GM23338 (cell line): ENCODE data around the gene GNPTAB.

ENCODE experiments used
- CREB1 ChIP-seq: fragments of 250-450 bp; sonication (Bioruptor Pico); IDR thresholded peaks from 2 replicates; pipeline ENCODE4 v1.5.0; 2020; ENCODE audit warnings: low read depth, mild to moderate bottlenecking, moderate library complexity
- CTCF ChIP-seq, 2 experiments: fragments of 200-600 bp in 1 of 2; sonication (generic) in 1 of 2; conservative IDR thresholded peaks; 2 replicates each; pipeline versions ENCODE4 v1.5.1 to v1.6.1; 2016 to 2017; ENCODE audit warnings: antibody characterized with exemption in 2 of 2, low read depth in 2 of 2, mild to moderate bottlenecking in 2 of 2, moderate library complexity in 1 of 2
- ETS1 ChIP-seq: IDR thresholded peaks from 2 replicates; pipeline ENCODE4 v1.6.1; 2016; ENCODE audit warnings: antibody characterized with exemption
- EZH2 ChIP-seq: fragments of 200-600 bp; sonication (generic); IDR thresholded peaks from one replicate; pipeline ENCODE4 v1.8.0; 2017; ENCODE audit warnings: antibody characterized with exemption, mild to moderate bottlenecking, low read depth; ENCODE audit not compliant: unreplicated experiment
- EZH2phosphoT487 ChIP-seq: fragments of 200-600 bp; sonication (generic); IDR thresholded peaks from one replicate; pipeline ENCODE4 v1.8.1; 2018; ENCODE audit warnings: antibody characterized with exemption; ENCODE audit not compliant: unreplicated experiment
- JUNB ChIP-seq: IDR thresholded peaks from one replicate; pipeline ENCODE4 v1.6.1; 2016; ENCODE audit warnings: antibody characterized with exemption; ENCODE audit not compliant: unreplicated experiment
- POLR2AphosphoS5 ChIP-seq: IDR thresholded peaks from 2 replicates; pipeline ENCODE4 v1.6.1; 2016; ENCODE audit warnings: antibody characterized with exemption, low read depth
- ZNF114 ChIP-seq: fragments of 250-450 bp; sonication (Bioruptor Pico); IDR thresholded peaks from 2 replicates; pipeline ENCODE4 v1.5.0; 2020; ENCODE audit warnings: mild to moderate bottlenecking, moderate library complexity
- ZNF331 ChIP-seq: fragments of 250-450 bp; sonication (Bioruptor Pico); IDR thresholded peaks from 2 replicates; pipeline ENCODE4 v1.5.0; 2020; ENCODE audit warnings: low read depth, mild to moderate bottlenecking, moderate library complexity
- ZNF462 ChIP-seq: fragments of 250-450 bp; sonication (Bioruptor Pico); IDR thresholded peaks from 2 replicates; pipeline ENCODE4 v1.5.0; 2020; ENCODE audit warnings: mild to moderate bottlenecking, moderate library complexity

GRCh38 chr12:101858361-101858760 is 27.6 kb upstream of the GNPTAB start:
- TF ChIP-seq CTCF (conservative IDR thresholded peaks at IDR 0.05; ENCODE audit: low read depth in 2 of 2) (no peak), EZH2 (no peak), ZNF114 (no peak), JUNB (no peak), EZH2phosphoT487 (no peak), POLR2AphosphoS5 (no peak), ZNF331 (no peak), ETS1 (no peak), CREB1 (CRISPR knock-in tag) (no peak), ZNF462 (CRISPR knock-in tag) (no peak)
